HK-2 (cell line): ENCODE data around the gene ORM1.
"Not testable (repeated sequence)": the region's sequence is repeated elsewhere in the genome, so short reads cannot be mapped to it uniquely, and the experiment has no call there.

Experiments used
- DNase-seq: peaks from one replicate; pipeline ENCODE4 v3.0.0-alpha.2; 2018; ENCODE audit not compliant: unreplicated experiment

ORM1 gene

DNA sequence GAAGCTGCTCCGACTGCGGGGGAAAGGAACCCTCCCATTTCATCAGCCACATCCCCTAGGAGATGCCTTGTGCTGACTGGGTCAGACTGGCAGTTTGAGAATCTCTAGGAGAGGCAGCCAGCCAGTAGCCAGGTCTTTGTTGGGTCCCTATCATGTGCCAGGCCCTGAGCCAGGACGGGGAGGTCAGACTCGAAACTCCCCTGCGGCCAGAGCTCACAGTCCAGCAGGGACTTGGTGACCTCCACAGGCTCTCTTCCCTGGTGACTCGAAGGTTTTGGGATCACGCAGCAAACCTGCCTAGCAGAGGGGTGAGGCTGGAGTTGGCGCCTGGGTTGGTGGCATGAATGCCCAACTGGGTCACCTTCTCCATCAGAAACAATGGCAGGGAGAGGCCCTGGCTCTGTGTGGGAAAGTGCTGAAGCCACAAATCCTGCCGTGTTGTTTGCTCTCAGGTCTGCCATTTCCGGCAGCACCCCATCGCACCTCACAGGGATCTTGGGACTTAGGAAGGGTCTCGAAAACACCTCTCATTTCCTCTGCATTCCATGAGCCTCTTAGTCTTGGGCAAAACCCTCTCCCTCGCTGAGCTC lies 14.4 kb upstream of the ORM1 start:
- no peak for DNase-seq

DNA sequence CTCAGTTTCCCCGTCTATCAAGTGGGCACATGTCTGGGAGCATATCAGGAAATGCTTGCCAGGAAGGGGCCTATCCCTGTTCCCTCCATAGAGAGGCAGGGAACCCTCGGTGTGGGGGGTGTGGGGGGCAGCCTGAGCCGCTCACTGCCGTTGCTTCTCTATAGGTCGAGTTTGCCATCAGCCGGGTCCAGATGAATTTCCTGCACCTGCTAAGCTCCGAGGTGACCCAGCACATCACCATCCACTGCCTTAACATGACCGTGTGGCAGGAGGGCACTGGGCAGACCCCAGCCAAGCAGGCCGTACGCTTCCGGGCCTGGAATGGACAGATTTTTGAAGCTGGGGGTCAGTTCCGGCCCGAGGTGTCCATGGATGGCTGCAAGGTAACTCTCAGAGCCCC lies 13.8 kb upstream of the ORM1 start:
- no peak for DNase-seq

DNA sequence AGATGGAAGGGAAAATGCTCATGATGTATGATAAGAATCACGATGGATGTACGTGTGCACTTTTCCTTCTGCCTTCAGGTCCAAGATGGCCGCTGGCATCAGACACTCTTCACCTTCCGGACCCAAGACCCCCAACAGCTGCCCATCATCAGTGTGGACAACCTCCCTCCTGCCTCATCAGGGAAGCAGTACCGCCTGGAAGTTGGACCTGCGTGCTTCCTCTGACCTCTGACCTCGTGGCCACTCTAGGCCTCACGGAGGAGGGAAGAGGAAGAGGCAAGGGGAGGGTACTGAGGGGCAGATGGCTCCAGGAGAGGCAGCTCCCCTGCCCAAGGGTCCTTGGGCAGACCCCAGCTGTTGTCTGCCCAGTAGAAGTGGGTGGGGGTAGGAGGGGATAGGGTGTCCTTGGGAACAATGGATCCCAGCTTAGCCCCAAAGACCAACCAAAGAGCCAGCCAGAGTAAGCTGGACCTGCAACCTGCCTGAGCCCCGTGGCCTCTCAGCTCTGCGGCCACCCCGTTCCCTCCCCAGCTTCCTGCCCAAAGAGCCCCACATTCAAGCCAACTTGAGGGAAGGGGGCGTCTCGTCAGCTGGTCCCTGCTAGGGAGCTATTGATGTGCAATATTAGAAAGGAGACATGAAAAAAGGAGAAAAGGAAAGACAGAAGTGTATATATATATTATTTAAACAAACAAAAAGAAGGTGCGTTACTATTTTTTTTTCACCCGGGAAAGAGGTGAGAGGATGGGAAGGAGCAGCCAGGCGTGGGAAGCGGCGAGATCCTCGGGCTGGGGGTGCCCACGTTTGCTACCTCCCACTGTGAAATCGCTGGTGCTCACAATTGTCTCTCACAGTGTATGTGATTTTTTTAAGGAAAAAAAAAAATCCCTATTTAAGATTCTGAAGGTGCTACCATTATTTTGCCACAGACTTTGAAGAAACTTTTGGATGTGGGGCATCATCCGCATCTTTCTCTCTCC lies 12.1 kb upstream of the ORM1 start:
- DNase-seq, result no peak

DNA sequence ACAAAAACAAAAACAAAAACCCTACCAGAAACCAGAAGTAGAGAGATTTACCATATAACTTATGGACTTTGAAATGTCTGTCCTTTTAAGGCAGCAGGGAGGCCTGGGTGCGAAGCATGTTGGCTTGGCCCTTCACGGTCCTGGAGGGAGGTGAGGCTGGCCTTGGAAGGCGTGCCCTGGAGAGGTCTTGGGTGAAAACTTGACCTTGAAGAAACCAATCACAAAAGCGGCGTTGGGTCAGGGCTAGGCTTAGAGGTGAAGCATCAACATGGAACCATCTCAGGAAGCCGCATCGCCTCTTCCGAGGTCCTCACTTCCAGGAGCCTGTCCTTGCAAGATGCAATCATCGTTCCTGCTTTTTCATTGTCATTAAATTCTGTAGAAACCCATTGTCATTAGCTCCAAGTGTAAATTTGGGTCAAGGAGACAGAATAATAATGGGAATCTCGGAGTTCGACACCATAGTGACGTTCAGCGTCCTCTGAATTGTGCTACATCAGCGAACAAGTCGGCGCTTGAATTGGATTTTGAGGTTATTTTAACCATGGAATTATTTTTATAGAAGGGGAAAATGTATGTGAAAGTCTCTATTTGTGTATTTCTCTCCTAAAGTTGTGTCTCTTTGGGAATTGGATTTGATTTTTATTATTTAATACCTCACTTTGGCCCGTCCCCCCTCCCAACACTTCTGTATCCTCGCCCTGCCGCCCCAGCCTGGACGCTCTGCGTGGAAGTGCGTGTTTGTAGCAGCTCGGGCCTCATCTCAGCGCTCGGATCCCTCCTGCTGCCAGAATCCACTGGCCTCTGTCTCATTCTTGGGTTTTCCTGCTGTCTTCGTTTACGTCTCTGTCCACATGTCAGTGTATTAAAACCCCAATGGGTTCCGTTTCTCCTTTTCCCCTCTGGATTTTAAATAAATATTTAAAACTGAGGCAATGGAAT lies 11.1 kb upstream of the ORM1 start:
- no peak for DNase-seq

DNA sequence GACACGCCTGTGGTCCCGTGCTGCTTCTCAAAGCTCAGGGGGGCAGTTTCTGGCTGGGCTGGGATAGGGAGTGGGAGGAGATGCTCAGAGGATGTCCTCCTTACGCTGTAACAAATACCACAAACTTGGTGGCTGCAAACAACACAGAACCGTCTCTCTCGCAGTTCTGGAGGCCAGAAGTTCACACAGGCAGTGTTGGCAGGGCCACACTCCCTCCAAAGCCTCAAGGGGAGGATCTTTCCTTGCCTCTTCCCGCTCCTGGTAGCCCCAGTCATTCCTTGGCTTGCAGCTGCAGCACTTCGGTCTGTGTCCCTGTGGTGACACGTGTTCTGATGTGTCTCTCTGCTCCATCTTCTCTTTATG lies 10.4 kb upstream of the ORM1 start:
- no peak for DNase-seq

DNA sequence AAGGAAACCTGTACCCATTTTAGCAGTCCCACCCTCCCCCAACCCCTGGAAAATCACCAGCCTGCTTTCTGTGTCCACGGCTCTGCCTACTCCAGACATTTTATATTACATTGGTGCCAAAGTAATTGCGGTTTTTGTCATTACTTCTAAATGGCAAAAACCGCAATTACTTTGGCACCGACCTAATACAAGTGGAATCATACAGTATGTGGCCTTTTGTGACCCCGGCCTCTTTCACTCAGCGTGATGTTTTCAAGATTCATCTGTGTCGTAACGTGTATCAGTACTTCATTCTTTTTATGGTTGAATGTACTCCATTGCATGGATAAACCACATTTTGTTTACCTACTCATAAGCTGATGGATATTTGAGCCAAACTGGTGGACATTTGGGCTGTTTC lies 9.7 kb upstream of the ORM1 start:
- DNase-seq, result no peak

DNA sequence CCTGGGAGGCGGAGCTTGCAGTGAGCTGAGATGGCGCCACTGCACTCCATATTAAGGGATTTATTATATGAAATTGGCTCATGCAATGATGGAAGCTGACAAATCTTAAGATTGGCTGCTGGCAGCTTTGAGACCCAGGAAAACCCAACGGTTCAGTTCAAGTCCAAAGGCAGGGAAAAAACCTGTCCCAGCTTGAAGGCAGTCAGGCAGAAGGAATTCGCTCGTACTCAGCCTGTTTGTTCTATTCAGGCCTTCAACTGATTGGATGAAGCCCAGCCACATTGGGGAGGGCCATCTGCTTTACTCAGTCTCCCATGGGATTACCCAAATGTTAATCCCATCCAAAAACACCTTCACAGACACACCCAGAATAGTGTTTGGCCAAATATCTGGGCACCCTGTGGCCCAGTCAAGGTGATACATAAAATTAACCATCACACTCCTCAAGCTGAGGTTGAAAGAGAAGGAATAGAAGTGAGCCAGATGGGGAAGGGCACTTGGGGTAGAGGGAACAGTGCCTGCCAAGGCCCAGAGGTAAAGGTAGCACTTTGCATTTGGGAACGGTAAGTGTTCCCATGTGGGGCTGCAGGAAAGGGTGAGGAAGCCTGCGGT lies 8.5 kb upstream of the ORM1 start:
- DNase-seq, result no peak

DNA sequence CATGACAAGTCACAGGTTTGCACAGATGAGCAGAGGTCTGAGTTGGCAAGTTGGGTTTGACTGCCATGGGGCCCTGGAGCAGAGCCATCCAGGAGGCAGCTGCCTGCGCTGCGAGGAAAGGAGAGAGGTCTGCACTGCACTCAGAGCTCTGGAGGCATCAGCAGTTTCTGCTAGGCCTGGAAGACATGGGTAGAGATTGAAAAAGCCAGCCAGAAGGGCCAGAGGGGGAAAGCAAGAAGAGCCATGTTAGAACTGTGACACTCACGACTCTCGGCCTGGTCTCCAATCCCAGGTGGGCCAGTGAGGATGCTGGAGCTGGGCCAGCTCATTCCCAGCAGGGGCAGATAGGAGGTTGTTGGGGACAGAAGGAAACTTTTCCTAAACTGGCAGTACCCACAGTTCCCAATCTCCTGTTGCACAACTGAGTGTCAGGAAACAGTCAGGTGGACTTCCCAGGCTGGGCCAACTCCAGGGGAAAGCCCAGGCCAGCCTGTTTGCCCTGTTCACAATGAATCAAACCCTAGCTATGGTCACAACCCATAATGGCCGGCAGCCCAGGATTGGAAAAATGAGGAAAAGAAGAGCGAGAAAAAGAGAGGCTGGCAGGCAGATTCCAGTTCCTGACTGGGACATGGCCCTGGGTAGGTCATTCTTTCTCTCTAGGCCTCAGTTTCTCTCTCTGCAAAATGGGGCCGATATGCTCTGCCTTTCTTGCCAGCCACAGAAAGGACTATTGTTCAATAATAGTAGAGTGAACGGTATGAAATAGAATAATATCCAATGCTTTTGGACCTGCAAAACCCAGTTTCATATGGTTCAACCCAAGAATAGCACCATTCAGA lies 7.8 kb upstream of the ORM1 start:
- DNase-seq, result no peak

DNA sequence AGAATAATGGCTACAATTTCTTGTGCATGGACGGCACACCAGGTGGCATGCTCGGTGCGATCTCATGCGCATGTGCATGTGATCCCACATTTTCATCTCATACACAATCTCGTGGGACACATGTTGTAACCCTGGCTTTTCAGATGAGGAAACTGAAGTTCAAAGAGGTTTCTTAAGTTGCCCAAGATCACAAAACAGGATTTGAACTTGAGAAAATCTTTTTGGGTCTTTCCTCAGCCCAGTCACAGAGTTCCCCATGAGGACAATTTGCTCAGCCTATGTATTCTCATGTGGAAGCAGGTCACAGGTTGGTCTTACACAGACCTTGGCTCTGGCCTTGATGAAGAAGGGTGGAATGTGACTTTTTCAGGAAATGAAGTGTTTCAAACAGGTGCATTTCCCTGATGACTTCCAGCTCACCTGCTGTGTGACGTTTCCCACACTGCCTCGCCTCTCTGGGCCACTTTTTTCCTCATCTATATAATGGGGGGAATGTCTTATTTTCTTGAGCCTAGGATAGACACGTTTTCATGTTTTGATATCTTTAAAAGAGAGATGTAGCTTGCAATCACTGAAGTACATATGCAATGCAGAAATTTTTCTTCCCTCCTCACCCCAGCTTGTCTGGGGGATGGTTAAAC lies 7.1 kb upstream of the ORM1 start:
- DNase-seq, result no peak

DNA sequence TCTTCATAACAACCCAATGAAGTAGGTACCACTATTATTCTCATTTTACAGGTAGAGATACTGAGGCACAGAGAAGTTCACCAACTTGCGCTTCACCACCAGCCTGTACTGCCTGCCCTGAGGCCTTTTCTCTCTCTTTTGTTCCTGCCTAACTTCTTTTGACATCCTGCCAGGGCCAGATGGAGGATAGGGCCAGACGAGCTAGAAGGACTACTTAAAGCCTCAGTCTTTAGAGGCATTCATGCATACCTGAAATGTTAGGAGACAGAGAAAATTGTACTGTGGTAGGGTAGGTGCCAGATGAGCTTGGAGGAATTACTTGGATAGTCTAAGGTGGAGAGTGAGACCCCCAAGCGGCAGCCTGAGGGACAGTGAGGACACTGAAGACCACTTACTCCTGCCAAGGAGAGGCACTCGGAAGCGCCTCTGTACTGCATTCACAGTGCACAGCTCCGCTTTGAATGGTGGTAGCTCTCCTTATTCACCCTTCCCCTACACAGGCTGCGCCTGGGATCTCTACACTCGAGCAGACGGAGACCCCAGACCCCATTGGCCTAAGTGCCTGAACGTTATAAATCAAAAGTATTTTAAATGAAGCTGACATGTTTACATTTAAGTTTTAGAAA lies 6.2 kb upstream of the ORM1 start:
- DNase-seq, result no peak

DNA sequence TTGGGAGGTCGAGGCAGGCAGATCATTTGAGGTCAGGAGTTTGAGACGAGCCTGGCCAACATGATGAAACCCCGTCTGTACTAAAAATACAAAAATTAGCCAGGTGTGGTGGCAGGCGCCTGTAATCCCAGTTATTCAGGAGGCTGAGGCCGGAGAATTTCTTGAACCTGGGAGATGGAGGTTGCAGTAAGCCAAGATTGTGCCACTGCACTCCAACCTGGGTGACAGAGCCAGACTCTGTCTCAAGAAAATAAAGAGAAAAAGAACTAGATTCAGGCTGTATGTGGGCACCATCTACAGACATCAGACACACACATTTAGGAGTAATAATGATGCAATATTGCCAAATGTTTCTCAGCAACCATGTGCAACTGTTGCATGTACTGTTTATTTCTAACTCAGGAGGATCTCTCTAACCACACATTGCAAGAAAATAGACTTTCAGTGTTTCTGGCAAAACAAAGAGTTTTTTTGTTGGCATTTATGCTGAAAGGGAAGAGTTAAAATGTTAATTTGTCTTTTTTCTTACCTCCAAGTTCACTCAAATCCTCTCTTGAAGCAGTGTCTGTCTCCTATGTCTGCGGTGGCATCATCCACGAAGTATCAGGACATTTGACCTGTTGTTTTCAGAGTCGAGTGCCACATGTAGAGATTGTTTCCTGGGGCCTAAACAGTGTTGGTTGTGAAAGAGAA lies 5.1 kb upstream of the ORM1 start:
- DNase-seq, result no peak

DNA sequence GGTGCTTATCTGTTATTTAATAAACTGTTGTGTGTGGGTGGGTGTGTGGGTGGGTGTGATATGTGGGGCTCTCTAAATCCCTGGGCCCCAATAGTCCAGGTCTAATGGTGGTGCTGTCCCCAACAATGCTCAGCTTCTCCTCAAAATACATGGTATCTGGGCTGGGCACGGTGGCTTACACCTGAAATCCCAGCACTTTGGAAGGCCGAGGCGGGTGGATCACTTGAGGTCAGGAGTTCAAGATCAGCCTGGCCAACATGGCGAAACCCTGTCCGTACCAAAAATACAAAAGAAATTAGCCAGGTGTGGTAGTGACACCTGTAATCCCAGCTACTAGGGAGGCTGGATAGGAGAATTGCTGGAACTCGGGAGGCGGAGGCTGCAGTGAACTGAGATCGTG lies 4.5 kb upstream of the ORM1 start:
- DNase-seq, result no peak

DNA sequence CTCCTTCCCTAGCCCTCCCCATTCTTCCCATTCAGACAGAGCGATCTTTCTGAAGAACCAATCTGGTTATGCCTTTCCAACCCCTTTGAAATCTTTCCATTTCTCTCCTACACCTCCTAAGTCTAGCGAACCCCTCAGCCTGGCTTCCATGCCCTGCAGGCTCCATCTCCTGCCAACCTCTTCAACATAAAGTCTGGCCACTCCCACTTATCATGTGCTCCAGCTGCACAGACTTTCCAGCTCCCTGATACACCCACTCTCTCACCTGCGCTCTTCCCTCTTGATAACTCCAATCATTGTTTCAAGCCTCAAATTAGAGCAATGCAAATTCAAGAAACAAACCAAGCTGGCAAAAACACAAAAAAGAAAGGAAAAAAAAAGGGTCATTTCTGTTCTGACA lies 3.8 kb upstream of the ORM1 start:
- DNase-seq, result no peak

DNA sequence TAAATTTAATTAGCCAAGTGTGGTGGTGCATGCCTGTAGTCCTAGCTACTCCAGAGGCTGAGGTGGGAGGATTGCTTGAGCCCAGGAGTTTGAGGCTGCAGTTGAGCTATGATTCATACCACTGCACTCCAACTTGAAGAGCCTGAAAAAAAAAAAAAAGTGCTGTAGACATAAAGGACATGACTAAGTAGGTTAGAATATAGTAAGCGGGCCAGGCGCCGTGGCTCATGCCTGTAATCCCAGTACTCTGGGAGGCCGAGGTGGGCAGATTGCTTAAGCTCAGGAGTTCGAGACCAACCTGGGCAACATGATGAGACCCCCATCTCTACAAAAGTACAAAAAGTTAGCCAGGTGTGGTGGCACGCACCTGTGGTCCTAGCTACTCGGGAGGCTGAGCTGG lies 2.2 kb upstream of the ORM1 start:
- DNase-seq, result peak; percentile 35

DNA sequence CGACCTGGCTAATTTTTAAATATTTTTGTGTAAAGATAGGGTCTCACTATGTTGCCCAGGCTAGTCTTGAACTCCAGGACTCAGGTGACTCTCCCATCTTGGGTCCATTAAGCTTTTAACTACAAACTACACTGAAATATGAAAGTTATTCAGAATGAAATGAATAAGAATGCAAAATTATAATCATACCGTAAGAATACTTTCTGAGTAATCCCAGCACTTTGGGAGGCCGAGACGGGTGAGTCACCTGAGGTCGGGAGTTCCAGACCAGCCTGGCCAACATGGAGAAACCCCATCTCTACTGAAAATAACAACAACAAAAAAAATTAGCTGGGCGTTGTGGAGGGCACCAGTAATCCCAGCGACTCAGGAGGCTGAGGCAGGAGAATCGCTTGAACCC lies 1.1 kb upstream of the ORM1 start:
- DNase-seq, result no peak

DNA sequence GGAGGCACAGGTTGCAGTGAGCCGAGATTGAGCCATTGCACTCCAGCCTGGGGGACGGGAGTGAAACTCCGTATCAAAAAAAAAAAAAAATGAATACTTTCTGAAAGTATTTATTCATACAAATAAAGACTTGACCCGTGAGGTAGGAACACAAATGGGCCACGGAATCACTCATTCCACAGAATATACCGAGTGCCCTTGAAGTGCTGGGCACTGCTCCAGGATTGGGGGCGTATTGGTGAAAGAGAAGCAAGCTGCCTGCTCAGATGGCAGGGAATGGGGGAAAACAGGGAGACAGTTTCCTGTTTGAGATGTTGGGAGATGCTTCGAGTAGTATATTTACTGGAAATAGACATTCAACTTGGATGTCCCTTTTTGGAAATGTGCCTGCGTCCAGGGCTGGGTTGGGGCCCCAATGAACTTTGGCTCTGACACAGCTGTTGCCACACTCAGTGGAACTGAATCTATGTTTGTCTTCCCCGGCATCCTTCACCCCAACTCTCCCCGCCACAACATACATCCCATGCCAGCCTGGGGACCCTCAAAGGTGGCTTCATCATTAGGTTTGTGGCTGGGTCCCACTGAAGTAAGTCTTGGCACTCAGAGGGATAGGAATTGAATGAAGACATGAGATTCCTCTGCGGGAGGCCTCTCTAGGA lies 609 bp upstream of the ORM1 start:
- not testable (repeated sequence) for DNase-seq

DNA sequence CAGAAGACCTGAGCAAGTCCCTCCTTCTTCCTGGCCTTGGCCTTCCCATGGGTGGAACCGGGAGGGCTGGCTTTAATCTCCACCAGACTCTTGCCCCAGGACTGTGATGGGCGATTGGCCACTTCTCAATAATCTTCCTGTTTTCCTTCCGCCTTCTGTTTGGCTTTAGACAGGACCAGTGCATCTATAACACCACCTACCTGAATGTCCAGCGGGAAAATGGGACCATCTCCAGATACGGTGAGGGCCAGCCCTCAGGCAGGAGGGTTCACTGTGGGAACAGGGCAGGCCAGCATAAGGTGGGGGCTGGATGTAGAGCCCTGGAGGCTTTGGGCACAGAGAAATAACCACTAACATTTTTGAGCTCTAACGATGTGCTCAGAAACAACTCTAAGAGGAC lies 951 bp downstream of the ORM1 start:
- not testable (repeated sequence) for DNase-seq

DNA sequence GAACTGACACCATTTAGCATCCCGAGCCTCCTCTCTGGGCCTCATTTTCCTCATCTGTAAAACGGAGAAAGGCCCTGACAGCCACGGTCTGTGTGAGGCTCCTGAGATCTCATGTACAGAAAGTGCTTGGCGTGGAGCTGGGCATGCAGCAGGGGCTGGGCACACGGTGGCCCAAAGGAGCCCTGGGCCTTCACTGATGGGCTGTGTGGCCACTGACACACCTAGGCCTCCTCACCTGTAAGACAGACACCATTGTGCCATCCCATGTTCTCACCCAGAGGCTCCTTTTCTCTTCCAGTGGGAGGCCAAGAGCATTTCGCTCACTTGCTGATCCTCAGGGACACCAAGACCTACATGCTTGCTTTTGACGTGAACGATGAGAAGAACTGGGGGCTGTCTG lies 1.6 kb downstream of the ORM1 start:
- DNase-seq, result no peak

DNA sequence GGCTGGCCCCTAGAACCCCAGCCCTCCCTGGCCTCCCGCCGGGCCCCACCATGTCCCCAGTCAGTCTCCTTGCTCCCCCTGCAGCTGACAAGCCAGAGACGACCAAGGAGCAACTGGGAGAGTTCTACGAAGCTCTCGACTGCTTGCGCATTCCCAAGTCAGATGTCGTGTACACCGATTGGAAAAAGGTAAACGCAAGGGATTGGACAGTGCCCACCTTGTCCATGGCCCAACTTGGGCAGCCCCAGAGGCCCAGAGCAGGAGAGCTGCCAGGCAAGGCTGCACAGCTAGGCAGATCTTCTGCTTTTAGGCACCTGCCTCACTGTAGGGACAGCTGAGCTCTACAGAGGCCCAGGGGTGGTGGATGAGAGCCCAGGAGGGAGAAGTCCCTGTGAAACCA lies 2.1 kb downstream of the ORM1 start:
- not testable (repeated sequence) for DNase-seq
